ENCODE data around the gene RXFP2. TPM values are rescaled to one million over a fixed set of nuclear protein-coding genes. Genes with fewer than 3 reads are reported as not detected.

The RXFP2 gene
- total and polyA plus RNA-seq, 10 of the 15 experiments (the other 5 are each of a cell fraction or from before 2014, with no cell fraction given) = 0.01 to 0.05 TPM; not detected in 8

- TF ChIP-seq ASH2L (IDR thresholded peaks at IDR 0.05; ENCODE audit: borderline replicate concordance, low read depth) (no peak), ZSCAN29 (IDR thresholded peaks at IDR 0.05) (no peak), POLR2AphosphoS2 (IDR thresholded peaks at IDR 0.05; ENCODE audit: low read depth, low read length) (no peak), RELB (IDR thresholded peaks at IDR 0.05; ENCODE audit: low read depth) (no peak), RELA (IDR thresholded peaks at IDR 0.05; ENCODE audit: borderline replicate concordance, partially characterized antibody) (no peak), E2F8 (IDR thresholded peaks at IDR 0.05; ENCODE audit: low read depth, partially characterized antibody) (no peak), ELK1 (IDR thresholded peaks at IDR 0.05; ENCODE audit: low read depth, low read length) (no peak), ZBTB40 (IDR thresholded peaks at IDR 0.05; ENCODE audit: borderline replicate concordance) (no peak), HDAC2 (IDR thresholded peaks at IDR 0.05) (no peak), RCOR1 (conservative IDR thresholded peaks at IDR 0.05; ENCODE audit: low read depth, low read length) (no peak), RAD21 (IDR thresholded peaks at IDR 0.05; ENCODE audit: insufficient read depth, low read depth, low read length) (no peak), IRF4 (IDR thresholded peaks at IDR 0.05; ENCODE audit: low read depth, low read length) (no peak), NR2C2 (IDR thresholded peaks at IDR 0.05; ENCODE audit: borderline replicate concordance, control insufficient read depth, insufficient read length, low read depth) (no peak), CHD1 (IDR thresholded peaks at IDR 0.05; ENCODE audit: low read depth, low read length) (no peak), BMI1 (IDR thresholded peaks at IDR 0.05; ENCODE audit: borderline replicate concordance) (no peak)
- Histone ChIP-seq H3K9me3 (replicated peaks; ENCODE audit: control insufficient read depth, insufficient read depth, low read length) (no peaks in the 10 kb centered on the region), H3K79me2 (ENCODE audit: control insufficient read depth, insufficient read depth, low read length) (no peaks in the 10 kb centered on the region), H3K27me3 (replicated peaks in 1 of 2; ENCODE audit: control insufficient read depth in 2 of 2, insufficient read depth in 2 of 2, low read length in 1 of 2) (peaks cover 0 to 12% of the 10 kb centered on the region in 2 experiments; a peak in 3 of 4 replicates), H3K9ac (ENCODE audit: control insufficient read depth, insufficient read depth, low read length) (no peak overlapping the region), H3K4me3 (no peak overlapping the region), H4K20me1 (ENCODE audit: control insufficient read depth, insufficient read depth) (no peaks in the 10 kb centered on the region), H3K4me1 (ENCODE audit: control insufficient read depth, insufficient read depth, low read length) (no peaks in the 10 kb centered on the region), H3K36me3 (ENCODE audit: control insufficient read depth in 2 of 2, insufficient read depth in 2 of 2, low read length in 1 of 2) (no peaks in the 10 kb centered on the region), H2AFZ (ENCODE audit: control insufficient read depth, low read depth, low read length) (no peak overlapping the region), H3K4me2 (ENCODE audit: control insufficient read depth, insufficient read depth) (no peak overlapping the region), H3K27ac (ENCODE audit: control insufficient read depth, insufficient read depth) (no peak overlapping the region)
- BruUV-seq (replicated peaks) = no TSS peak
- ChIA-PET CTCF (no interaction called here), POLR2A (interaction anchor here (0.6 kb wide), 1 partner anchor 54 kb away, joined by 3 read pairs; no protein-coding TSS in a partner anchor), RAD21 (ENCODE audit: unreplicated experiment) (no interaction called here), SMC1A (ENCODE audit: uncharacterized antibody, unreplicated experiment) (no interaction called here)
- intact Hi-C loops (cut with micrococcal nuclease; ENCODE audit: unreplicated experiment) (no loop called here), in situ Hi-C loops (cut with MboI) (no loop called here)
- DNase-seq (ENCODE audit: low read depth, low spot score) (no peak), ATAC-seq (no peak), FAIRE-seq (no peak)
- WGBS (ENCODE audit: insufficient coverage, insufficient replicate concordance, low lambda C conversion rate, missing lambda C conversion rate) = 34% methylated on average over 5 of the region's 6 CpGs
These were observed 103.7 kb downstream of the RXFP2 start for GRCh38 chr13:31843044-31843443.
